ENCODE results near the gene CCM2.

CCM2 gene

GRCh38 chr7:45000093-45001032 is at the start of gene CCM2:
Gene CCM2 (plus strand): TSS chr7:45000201. CDS start chr7:45000334, 133 bp downstream.
- DNase-seq (ENCODE audit: low read depth in 2 of 2), result no peak

GRCh38 chr7:44953156-44953555 is 46.8 kb upstream of the CCM2 start:
- DNase-seq (ENCODE audit: low read depth in 2 of 2), result no peak

DNA sequence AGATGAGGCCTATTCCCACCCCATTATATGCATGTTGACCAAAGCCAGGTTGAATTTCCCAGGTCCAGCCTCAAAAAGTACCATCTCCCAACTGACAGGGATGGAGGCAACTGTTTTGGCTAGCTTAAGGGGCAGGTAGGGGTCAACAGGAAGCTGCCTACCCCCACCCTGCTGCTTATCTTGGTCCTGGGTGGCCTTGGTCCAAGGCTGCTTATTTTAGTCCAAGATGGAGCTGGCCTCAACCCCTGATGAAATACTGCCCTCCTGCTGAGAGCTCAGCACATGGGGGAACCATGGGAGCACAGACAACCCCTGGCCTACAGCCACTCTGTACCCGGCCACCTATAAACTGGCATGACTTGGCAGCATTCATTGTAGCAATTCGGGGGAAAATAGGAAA is 44.3 kb upstream of the CCM2 start:
- no peak for DNase-seq (ENCODE audit: low read depth in 2 of 2)

DNA sequence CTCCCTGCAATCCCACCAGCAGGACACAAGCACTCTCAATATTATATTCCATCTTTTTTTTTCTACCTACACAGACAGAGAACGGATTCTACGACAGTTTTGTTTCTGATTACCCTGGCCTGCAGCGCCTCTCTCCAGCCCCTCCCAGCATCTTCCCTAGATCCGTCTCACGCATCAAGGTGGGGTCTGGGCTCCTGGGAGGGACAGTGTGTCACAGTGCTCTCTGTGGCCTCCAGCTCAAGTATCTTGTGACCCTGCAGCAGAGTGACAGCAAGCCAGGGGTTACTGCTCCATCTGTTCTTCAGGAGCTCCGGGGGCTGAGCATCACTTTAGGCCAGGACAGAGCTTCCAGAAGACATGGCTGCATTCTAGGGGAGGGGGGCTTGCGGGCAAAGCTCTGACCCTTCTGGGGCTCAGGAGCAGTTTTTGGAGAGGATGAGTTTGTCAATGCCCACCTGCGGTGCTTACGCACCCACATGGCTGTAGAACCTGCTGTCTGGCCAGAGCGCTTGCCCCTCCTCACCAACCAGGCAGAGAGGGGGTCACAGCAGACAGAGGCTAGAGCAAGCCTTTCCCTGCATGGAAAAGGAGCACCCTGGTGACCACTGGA is 43.7 kb upstream of the CCM2 start:
- DNase-seq (ENCODE audit: low read depth in 2 of 2), result no peak

GRCh38 chr7:44958645-44959344 is 41.2 kb upstream of the CCM2 start:
- DNase-seq (ENCODE audit: low read depth in 2 of 2), result no peak

- no peak for DNase-seq (ENCODE audit: low read depth in 2 of 2)
Measured at GRCh38 chr7:44959433-44959951, 40.5 kb upstream of the CCM2 start.

- DNase-seq (ENCODE audit: low read depth in 2 of 2), result no peak
Measured at GRCh38 chr7:44960011-44960580, 39.9 kb upstream of the CCM2 start.

DNA sequence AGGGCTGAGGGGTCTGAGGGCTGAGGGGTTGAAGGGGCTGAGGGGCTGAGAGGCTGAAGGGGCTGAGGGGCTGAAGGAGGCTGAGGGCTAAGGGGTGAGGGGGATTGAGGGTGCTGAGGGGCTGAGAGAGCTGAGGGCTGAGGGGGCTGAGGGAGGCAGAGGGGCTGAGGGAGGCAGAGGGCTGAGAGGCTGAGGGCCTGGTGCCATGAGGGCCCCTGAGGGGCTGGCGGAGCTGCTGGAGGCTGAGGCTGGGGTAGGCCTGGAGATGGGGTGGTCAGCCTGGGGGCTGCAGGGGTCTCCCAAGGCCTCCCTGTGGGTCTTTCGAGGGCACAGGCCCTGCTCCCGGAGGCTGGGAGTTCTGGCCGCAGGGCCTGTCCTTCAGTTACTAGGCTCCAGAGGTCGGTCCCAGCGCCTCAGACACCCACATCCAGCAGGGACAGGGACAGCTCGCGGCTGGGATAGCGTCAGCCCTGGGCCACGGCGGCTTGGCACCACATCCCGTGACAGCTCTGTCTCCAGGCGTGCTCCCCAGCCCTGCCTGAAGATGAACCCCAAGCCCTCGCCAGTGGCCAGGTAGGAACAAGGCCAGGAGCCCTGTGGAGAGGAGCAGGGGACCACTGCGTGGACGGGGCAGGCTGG is 38.0 kb upstream of the CCM2 start:
- no peak for DNase-seq (ENCODE audit: low read depth in 2 of 2)

GRCh38 chr7:44962483-44963251 is 37.3 kb upstream of the CCM2 start:
- DNase-seq (ENCODE audit: low read depth in 2 of 2), result no peak

- DNase-seq (ENCODE audit: low read depth in 2 of 2), result no peak
Measured at GRCh38 chr7:44963364-44964290, 36.4 kb upstream of the CCM2 start.

GRCh38 chr7:44964384-44964830 is 35.6 kb upstream of the CCM2 start:
- DNase-seq (ENCODE audit: low read depth in 2 of 2), result no peak

- DNase-seq (ENCODE audit: low read depth in 2 of 2), result no peak
Measured at GRCh38 chr7:44964831-44965440, 35.1 kb upstream of the CCM2 start.

- no peak for DNase-seq (ENCODE audit: low read depth in 2 of 2)
Measured at GRCh38 chr7:44965441-44965903, 34.5 kb upstream of the CCM2 start.

GRCh38 chr7:44965937-44966730 is 33.9 kb upstream of the CCM2 start:
- no peak for DNase-seq (ENCODE audit: low read depth in 2 of 2)

DNA sequence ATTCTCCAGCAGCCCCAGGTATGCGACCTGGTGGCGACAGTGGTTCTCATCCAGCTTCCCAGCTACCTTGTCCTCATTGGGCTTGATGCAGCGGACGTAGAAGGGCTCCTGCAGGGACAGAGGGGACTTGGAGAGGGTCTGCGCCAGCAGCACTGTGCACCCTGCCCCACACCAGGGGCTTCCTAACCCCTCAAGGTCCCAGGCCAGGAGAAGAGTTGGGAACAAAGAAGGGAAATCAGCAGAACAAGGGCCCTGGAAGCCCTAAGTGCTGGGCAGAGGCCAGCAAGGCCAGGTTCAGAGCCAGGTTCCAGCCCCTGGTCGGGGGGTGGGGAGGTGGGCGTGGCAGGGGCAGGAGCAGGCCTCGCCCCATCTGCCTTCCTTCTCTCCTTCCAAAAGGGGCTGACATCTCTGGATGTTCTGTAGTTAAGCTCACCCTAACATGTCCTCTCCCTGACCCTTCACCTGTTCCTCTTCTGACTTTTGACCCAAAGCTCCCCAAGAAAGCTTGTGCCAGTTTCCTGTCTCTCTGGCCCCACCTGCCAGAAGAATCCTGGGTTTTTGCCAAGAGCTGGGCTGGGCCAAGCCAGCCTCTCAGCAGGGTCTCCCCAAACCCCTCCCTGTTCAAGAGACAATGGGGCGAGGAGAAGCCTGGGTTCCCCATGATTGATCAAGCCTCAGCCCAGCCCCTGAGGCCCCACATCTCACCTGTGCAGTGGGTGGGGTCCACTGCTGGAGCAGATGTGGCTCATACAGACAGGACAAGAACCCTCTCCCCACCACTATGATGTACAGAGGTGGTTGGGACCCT is 33.1 kb upstream of the CCM2 start:
- no peak for DNase-seq (ENCODE audit: low read depth in 2 of 2)

DNA sequence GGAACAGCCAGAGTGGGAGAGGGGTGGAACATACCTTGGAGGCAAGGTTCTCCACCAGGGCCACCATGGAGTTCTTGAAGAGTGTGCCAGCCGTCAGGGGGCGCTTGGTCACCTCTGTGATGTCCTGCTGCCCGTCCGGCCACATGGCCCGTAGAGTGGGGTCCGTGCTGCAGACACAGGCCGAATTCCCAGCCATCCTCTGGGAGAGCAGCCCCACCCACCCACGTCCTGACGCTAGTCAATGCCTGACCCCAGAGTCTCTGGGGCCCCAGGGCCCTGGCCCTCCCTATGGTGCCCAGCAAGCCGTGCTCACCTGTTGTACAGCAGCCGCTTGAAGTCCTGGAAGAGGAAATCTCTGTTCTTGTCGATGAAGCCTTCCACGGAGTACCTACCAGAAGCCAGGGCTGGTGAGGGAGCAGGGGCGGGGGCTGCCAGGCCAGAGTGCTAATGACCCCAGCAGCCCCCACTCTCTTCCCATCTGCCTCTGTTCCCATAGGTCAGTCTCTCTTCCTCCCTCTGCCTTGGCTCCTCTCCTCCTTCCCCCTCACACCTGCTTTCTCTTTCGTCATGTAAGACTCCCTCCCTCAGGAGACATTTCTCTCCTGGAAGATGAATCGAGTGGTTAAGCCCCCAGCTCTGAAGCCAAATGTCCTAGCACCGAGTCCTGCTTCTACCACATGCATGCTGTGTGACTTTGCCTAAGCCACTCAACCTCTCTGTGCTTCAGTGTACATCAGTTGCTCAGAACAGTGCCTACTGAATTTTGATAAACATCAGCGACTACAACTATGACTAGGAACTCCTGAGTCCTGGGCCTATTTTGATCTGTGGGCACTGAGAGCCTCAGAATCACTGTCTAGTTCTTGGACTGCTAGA is 32.2 kb upstream of the CCM2 start:
- no peak for DNase-seq (ENCODE audit: low read depth in 2 of 2)
